Measurements from ENCODE around the gene CHD8.

CHD8 gene

GRCh38 chr14:21369949-21370679, 85.8 kb downstream of the CHD8 start:
- no peak for DNase-seq

- DNase-seq, result no peak
Observed at GRCh38 chr14:21367582-21368144, 88.3 kb downstream of the CHD8 start.

- DNase-seq, result no peak
Observed at GRCh38 chr14:21356511-21356910, 99.4 kb downstream of the CHD8 start.

GRCh38 chr14:21352587-21352986, 103.3 kb downstream of the CHD8 start:
- DNase-seq, result peak; percentile 23

GRCh38 chr14:21350539-21350938, 105.4 kb downstream of the CHD8 start:
- no peak for DNase-seq

- DNase-seq, result no peak
Observed at GRCh38 chr14:21347201-21347600, 108.7 kb downstream of the CHD8 start.

- no peak for DNase-seq
Observed at GRCh38 chr14:21346532-21347135, 109.3 kb downstream of the CHD8 start.

- DNase-seq, result no peak
Observed at GRCh38 chr14:21343035-21343794, 112.7 kb downstream of the CHD8 start.
